Measurements from ENCODE around the gene GLRX5.

- no peak for TF ChIP-seq CTCF (IDR thresholded peaks at IDR 0.05; ENCODE audit: borderline replicate concordance, extremely low read depth, low read length, poor library complexity, severe bottlenecking)
- TF ChIP-seq EZH2 (IDR thresholded peaks at IDR 0.05; ENCODE audit: borderline replicate concordance, low read depth, low read length, severe bottlenecking): no peak
Measured at GRCh38 chr14:95531969-95532368, 2.9 kb upstream of the GLRX5 start.
